PC-9 (cell line): ENCODE measurements around the gene LAMC3. TPM values are rescaled to one million over a fixed set of nuclear protein-coding genes. Genes with fewer than 3 reads are reported as not detected.

Experiments
- BruUV-seq: library from RNA; stranded (reverse); fragments of 400-500 nt; replicated peaks from 2 replicates; lab custom pipeline; 2021; lab: Mats Ljungman, UMichigan
- CTCF ChIA-PET: fragments of 300-600 bp; sonication (Branson Sonifier 250); formaldehyde crosslinking; loops from one replicate; lab custom pipeline; 2022; ENCODE audit warnings: antibody characterized with exemption; lab: Charles Lee
- POLR2A ChIA-PET: fragments of 300-600 bp; sonication (Branson Sonifier 250); formaldehyde crosslinking; loops from one replicate; lab custom pipeline; 2022; ENCODE audit warnings: antibody characterized with exemption; ENCODE audit not compliant: unreplicated experiment; lab: Charles Lee
- DNase-seq, 2 experiments: peaks; one replicate each; pipeline versions ENCODE4 v3.0.0 to v3.0.0-alpha.2; 2015 to 2022; ENCODE audit warnings: mixed read lengths in 1 of 2
- H2AFZ ChIP-seq: fragments of 200-600 bp; sonication (generic); 2 replicates; pipeline ENCODE4 v1.8.1; 2017; ENCODE audit warnings: antibody characterized with exemption
- H3F3A ChIP-seq: fragments of 200-600 bp; sonication (generic); 2 replicates; pipeline ENCODE4 v1.8.1; 2017; ENCODE audit warnings: antibody characterized with exemption, mild to moderate bottlenecking, low read depth; ENCODE audit not compliant: insufficient read depth
- H3K27ac ChIP-seq: fragments of 200-600 bp; sonication (generic); 2 replicates; pipeline ENCODE4 v1.6.1; 2016; ENCODE audit warnings: mixed run types
- H3K27me3 ChIP-seq: fragments of 200-600 bp; sonication (generic); 2 replicates; pipeline ENCODE4 v1.6.1; 2016; ENCODE audit warnings: low read depth, mixed run types; ENCODE audit not compliant: insufficient read depth
- H3K36me3 ChIP-seq: fragments of 200-600 bp; sonication (generic); 2 replicates; pipeline ENCODE4 v1.6.1; 2016; ENCODE audit warnings: low read depth, mixed run types
- H3K4me1 ChIP-seq: fragments of 200-600 bp; sonication (generic); replicated peaks from 2 replicates; pipeline ENCODE4 v1.6.1; 2016; ENCODE audit warnings: mixed run types; ENCODE audit not compliant: insufficient read depth
- H3K4me2 ChIP-seq: fragments of 200-600 bp; sonication (generic); 2 replicates; pipeline ENCODE4 v1.6.1; 2017; ENCODE audit warnings: mixed run types
- H3K4me3 ChIP-seq: fragments of 200-600 bp; sonication (generic); 2 replicates; pipeline ENCODE4 v1.6.1; 2016; ENCODE audit warnings: mixed run types
- H3K79me2 ChIP-seq: fragments of 200-600 bp; sonication (generic); 2 replicates; pipeline ENCODE4 v1.6.1; 2017; ENCODE audit warnings: low read depth, mixed run types
- H3K9me2 ChIP-seq: fragments of 200-600 bp; sonication (generic); 2 replicates; pipeline ENCODE4 v1.8.1; 2017; ENCODE audit warnings: mild to moderate bottlenecking; ENCODE audit not compliant: insufficient read depth
- H3K9me3 ChIP-seq: fragments of 200-600 bp; sonication (generic); 2 replicates; pipeline ENCODE4 v1.8.1; 2016; ENCODE audit warnings: low read depth; ENCODE audit not compliant: insufficient read depth
- H4K20me1 ChIP-seq: fragments of 200-600 bp; sonication (generic); 2 replicates; pipeline ENCODE4 v1.8.1; 2017; ENCODE audit not compliant: insufficient read depth
- CTCF ChIP-seq: fragments of 200-600 bp; sonication (generic); conservative IDR thresholded peaks from 2 replicates; pipeline ENCODE4 v1.6.1; 2017; ENCODE audit warnings: mixed run types, antibody characterized with exemption, mild to moderate bottlenecking, moderate library complexity
- EZH2 ChIP-seq: fragments of 200-600 bp; sonication (generic); IDR thresholded peaks from 2 replicates; pipeline ENCODE4 v1.8.0; 2017; ENCODE audit warnings: antibody characterized with exemption, low read depth
- intact Hi-C: fragments of 100-400 bp; cut with micrococcal nuclease; formaldehyde crosslinking; loops from one replicate; pipeline ENCODE4 v1.10.0; 2022; ENCODE audit not compliant: unreplicated experiment
- total RNA-seq: library from RNA; stranded (reverse); gene quantifications from 2 replicates; pipeline ENCODE4 v1.2.3, GENCODE V29; 2021

The LAMC3 gene
- total RNA-seq, 1 experiment from 2014 or later: 0.41 TPM

DNA sequence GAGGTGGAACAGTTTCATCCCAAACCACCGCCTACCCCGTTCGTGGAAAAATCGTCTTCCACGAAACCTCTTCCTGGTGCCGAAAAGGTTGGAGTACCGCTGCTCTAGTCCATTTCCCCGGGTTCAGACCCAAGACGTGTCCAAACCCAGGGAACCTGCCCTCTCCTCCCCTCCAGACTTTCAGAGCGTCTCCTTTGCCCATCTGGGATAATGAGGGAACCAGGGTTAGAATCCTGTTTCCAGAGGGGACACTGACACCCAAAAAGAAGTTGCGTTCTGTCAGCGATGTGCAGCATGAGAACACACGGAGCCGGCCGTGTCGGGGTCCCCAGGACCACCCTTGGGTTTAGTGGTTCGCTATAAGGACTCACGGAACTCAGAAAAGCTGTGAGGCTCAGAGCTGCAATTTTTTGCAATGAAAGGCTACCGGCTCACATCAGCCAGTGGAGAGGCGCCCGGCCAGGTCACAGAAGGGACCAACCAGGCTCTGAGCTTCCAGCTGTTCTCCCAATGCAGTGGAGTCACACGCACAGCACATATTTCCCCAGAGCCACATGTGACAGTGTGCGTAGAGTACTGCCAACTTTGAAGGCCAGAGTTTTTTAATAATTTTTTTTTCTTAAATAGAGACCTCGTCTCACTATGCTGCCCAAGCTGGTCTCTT lies 19.4 kb downstream of the LAMC3 start:
- Histone ChIP-seq H3K9me3 (no peaks in the 10 kb centered on the region), H3K36me3 (no peaks in the 10 kb centered on the region), H2AFZ (no peak overlapping the region), H3K27ac (no peak overlapping the region), H3K27me3 (peaks cover 22% of the 10 kb centered on the region; the same call in 1 of the 2 replicates), H3K4me3 (no peak overlapping the region), H4K20me1 (no peaks in the 10 kb centered on the region), H3K4me1 (no peaks in the 10 kb centered on the region), H3K79me2 (no peaks in the 10 kb centered on the region), H3K4me2 (no peak overlapping the region), H3F3A (no peaks in the 10 kb centered on the region), H3K9me2 (no peaks in the 10 kb centered on the region)
- ChIA-PET POLR2A (no interaction called here), CTCF (no interaction called here)
- BruUV-seq: no TSS peak
- intact Hi-C loops: no loop called here
- no peak for DNase-seq
- TF ChIP-seq EZH2: no peak
- no peak for TF ChIP-seq CTCF

GRCh38 chr9:131028931-131029573 lies 20.1 kb downstream of the LAMC3 start:
- CTCF ChIA-PET: no interaction called here
- TF ChIP-seq EZH2: no peak
- TF ChIP-seq CTCF: no peak
- no peaks in the 10 kb centered on the region for H3K9me2 ChIP-seq
- no peak overlapping the region for H3K4me2 ChIP-seq
- no peaks in the 10 kb centered on the region for H4K20me1 ChIP-seq
- DNase-seq: no peak
- no peak overlapping the region for H3K4me3 ChIP-seq
- H3K79me2 ChIP-seq: no peaks in the 10 kb centered on the region
- H3K36me3 ChIP-seq: no peaks in the 10 kb centered on the region
- no peaks in the 10 kb centered on the region for H3F3A ChIP-seq
- no peaks in the 10 kb centered on the region for H3K9me3 ChIP-seq
- intact Hi-C loops: no loop called here
- POLR2A ChIA-PET: no interaction called here
- no peak overlapping the region for H2AFZ ChIP-seq
- no TSS peak for BruUV-seq
- peaks cover 22% of the 10 kb centered on the region; the same call in 1 of the 2 replicates for H3K27me3 ChIP-seq
- H3K4me1 ChIP-seq: no peaks in the 10 kb centered on the region
- no peak overlapping the region for H3K27ac ChIP-seq

- no peak overlapping the region for H2AFZ ChIP-seq
- no peaks in the 10 kb centered on the region for H3K36me3 ChIP-seq
- H3K4me3 ChIP-seq: no peak overlapping the region
- no peak for TF ChIP-seq CTCF
- no peak for TF ChIP-seq EZH2
- H3K9me3 ChIP-seq: no peaks in the 10 kb centered on the region
- no peak overlapping the region for H3K4me2 ChIP-seq
- H3K79me2 ChIP-seq: no peaks in the 10 kb centered on the region
- peaks cover 22% of the 10 kb centered on the region; the same call in 1 of the 2 replicates for H3K27me3 ChIP-seq
- no peaks in the 10 kb centered on the region for H3K9me2 ChIP-seq
- H4K20me1 ChIP-seq: no peaks in the 10 kb centered on the region
- no peaks in the 10 kb centered on the region for H3K4me1 ChIP-seq
- BruUV-seq: no TSS peak
- no peak overlapping the region for H3K27ac ChIP-seq
- CTCF ChIA-PET: interaction anchor here (0.6 kb wide), 1 partner anchor 17 kb away, joined by 12 read pairs; no protein-coding TSS in a partner anchor
- intact Hi-C loops: no loop called here
- H3F3A ChIP-seq: no peaks in the 10 kb centered on the region
- no peak for DNase-seq
- POLR2A ChIA-PET: no interaction called here
Measured at GRCh38 chr9:131029574-131029952, 20.6 kb downstream of the LAMC3 start.
